ENCODE data around the gene GSTP1. TPM values are rescaled to one million over a fixed set of nuclear protein-coding genes. Genes with fewer than 3 reads are reported as not detected.
"Not testable (repeated sequence)": the region's sequence is repeated elsewhere in the genome, so short reads cannot be mapped to it uniquely, and the experiment has no call there.

The GSTP1 gene
- total RNA-seq, 4 donors from 2014 or later, result 469 to 810 (median 596) TPM

GRCh38 chr11:67562963-67563704, 20.5 kb upstream of the GSTP1 start:
- WGBS, result 67% methylated on average over 10 of the region's 10 CpGs
- peaks cover 0 to 19% (median 8%) of the 10 kb centered on the region in 4 donors for H3K4me1 ChIP-seq
- no peak overlapping the region for H3K27ac ChIP-seq (replicated peaks in 1 of 4)
- no peak overlapping the region for H3K4me3 ChIP-seq
- intact Hi-C loops (cut with DNase I), result no loop called here
- peaks cover 0 to 10% (median 0%) of the 10 kb centered on the region in 4 donors for H3K27me3 ChIP-seq
- DNase-seq (ENCODE audit: extremely low spot score), result no peak
- H3K36me3 ChIP-seq, result no peaks in the 10 kb centered on the region
- H3K9me3 ChIP-seq, result no peaks in the 10 kb centered on the region
- no peak for TF ChIP-seq POLR2A (IDR thresholded peaks at IDR 0.05; ENCODE audit: low read depth)
- TF ChIP-seq, protein P1, sequence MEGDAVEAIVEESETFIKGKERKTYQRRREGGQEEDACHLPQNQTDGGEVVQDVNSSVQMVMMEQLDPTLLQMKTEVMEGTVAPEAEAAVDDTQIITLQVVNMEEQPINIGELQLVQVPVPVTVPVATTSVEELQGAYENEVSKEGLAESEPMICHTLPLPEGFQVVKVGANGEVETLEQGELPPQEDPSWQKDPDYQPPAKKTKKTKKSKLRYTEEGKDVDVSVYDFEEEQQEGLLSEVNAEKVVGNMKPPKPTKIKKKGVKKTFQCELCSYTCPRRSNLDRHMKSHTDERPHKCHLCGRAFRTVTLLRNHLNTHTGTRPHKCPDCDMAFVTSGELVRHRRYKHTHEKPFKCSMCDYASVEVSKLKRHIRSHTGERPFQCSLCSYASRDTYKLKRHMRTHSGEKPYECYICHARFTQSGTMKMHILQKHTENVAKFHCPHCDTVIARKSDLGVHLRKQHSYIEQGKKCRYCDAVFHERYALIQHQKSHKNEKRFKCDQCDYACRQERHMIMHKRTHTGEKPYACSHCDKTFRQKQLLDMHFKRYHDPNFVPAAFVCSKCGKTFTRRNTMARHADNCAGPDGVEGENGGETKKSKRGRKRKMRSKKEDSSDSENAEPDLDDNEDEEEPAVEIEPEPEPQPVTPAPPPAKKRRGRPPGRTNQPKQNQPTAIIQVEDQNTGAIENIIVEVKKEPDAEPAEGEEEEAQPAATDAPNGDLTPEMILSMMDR (IDR thresholded peaks at IDR 0.05), result no peak
- TF ChIP-seq EP300 (IDR thresholded peaks at IDR 0.05), result no peak

- DNase-seq (ENCODE audit: extremely low spot score); H3K27ac ChIP-seq (replicated peaks in 1 of 4); H3K9me3 ChIP-seq; H3K27me3 ChIP-seq; intact Hi-C loops (cut with DNase I); H3K4me3 ChIP-seq; H3K36me3 ChIP-seq: not testable (repeated sequence)
- peaks cover 0 to 18% (median 8%) of the 10 kb centered on the region in 4 donors for H3K4me1 ChIP-seq
- 66% methylated on average over 11 of the region's 11 CpGs for WGBS
Observed at GRCh38 chr11:67563705-67564114, 19.9 kb upstream of the GSTP1 start.

GRCh38 chr11:67564230-67564629, 19.4 kb upstream of the GSTP1 start:
- Histone ChIP-seq H3K36me3 (no peaks in the 10 kb centered on the region), H3K9me3 (no peaks in the 10 kb centered on the region), H3K27me3 (no peaks in the 10 kb centered on the region), H3K27ac (replicated peaks in 1 of 4) (no peak overlapping the region), H3K4me1 (peaks cover 0 to 13% (median 8%) of the 10 kb centered on the region in 4 donors), H3K4me3 (no peak overlapping the region)
- intact Hi-C loops (cut with DNase I), result no loop called here
- no peak for DNase-seq (ENCODE audit: extremely low spot score)
- 88% methylated on average over 4 of the region's 4 CpGs for WGBS
- TF ChIP-seq POLR2AphosphoS5 (IDR thresholded peaks at IDR 0.05) (no peak), POLR2A (IDR thresholded peaks at IDR 0.05; ENCODE audit: low read depth) (no peak)
- TF ChIP-seq, protein P1 (IDR thresholded peaks at IDR 0.05), result no peak

GRCh38 chr11:67571443-67571842, 12.2 kb upstream of the GSTP1 start:
- intact Hi-C loops (cut with DNase I), result loop anchor here (5.0 kb wide), 2 partner anchors 36 to 86 kb away; partner anchors contain the start of gene NDUFV1
- H3K27me3 ChIP-seq, result peaks cover 0 to 25% (median 0%) of the 10 kb centered on the region in 4 donors
- H3K27ac ChIP-seq (replicated peaks in 1 of 4), result no peak overlapping the region
- DNase-seq (ENCODE audit: extremely low spot score), result no peak
- no peak overlapping the region for H3K4me3 ChIP-seq
- TF ChIP-seq, protein P1 (IDR thresholded peaks at IDR 0.05), result no peak
- TF ChIP-seq POLR2A (IDR thresholded peaks at IDR 0.05; ENCODE audit: low read depth) (no peak), EP300 (IDR thresholded peaks at IDR 0.05) (no peak), POLR2AphosphoS5 (IDR thresholded peaks at IDR 0.05) (no peak)
- WGBS, result 54% methylated on average over 6 of the region's 6 CpGs
- H3K4me1 ChIP-seq, result peaks cover 0 to 3% (median 3%) of the 10 kb centered on the region in 4 donors
- no peaks in the 10 kb centered on the region for H3K36me3 ChIP-seq
- H3K9me3 ChIP-seq, result no peaks in the 10 kb centered on the region

- DNase-seq (ENCODE audit: extremely low spot score), result no peak
- H3K36me3 ChIP-seq, result no peaks in the 10 kb centered on the region
- intact Hi-C loops (cut with DNase I), result loop anchor here (5.0 kb wide), 2 partner anchors 35 to 85 kb away; partner anchors contain the start of gene NDUFV1
- WGBS, result 26% methylated on average over 5 of the region's 5 CpGs
- peaks cover 0 to 3% (median 3%) of the 10 kb centered on the region in 4 donors for H3K4me1 ChIP-seq
- TF ChIP-seq, protein P1 (IDR thresholded peaks at IDR 0.05), result no peak
- TF ChIP-seq POLR2AphosphoS5 (IDR thresholded peaks at IDR 0.05) (no peak), POLR2A (IDR thresholded peaks at IDR 0.05; ENCODE audit: low read depth) (no peak), EP300 (IDR thresholded peaks at IDR 0.05) (no peak)
- H3K9me3 ChIP-seq, result no peaks in the 10 kb centered on the region
- no peak overlapping the region for H3K4me3 ChIP-seq
- peaks cover 0 to 34% (median 0%) of the 10 kb centered on the region in 4 donors for H3K27me3 ChIP-seq
- no peak overlapping the region for H3K27ac ChIP-seq (replicated peaks in 1 of 4)
Observed at GRCh38 chr11:67572305-67572704, 11.3 kb upstream of the GSTP1 start.
